Endothelial cell of umbilical vein (primary cell): ENCODE data around the gene ABHD5. TPM values are rescaled to one million over a fixed set of nuclear protein-coding genes. Genes with fewer than 3 reads are reported as not detected.

ENCODE experiments used
- BruUV-seq: library from RNA; stranded (reverse); fragments of 400-500 nt; replicated peaks from 2 replicates; lab custom pipeline; 2021; lab: Mats Ljungman, UMichigan
- CTCF ChIA-PET: fragments of 300-600, 350-600 bp; sonication (Branson Sonifier 250); formaldehyde crosslinking; loops from one replicate; lab custom pipeline; 2021; ENCODE audit warnings: antibody characterized with exemption, inconsistent platforms; lab: Charles Lee
- POLR2A ChIA-PET: fragments of 300-600, 350-600 bp; sonication (Branson Sonifier 250); formaldehyde crosslinking; loops from one replicate; lab custom pipeline; 2021; ENCODE audit warnings: antibody characterized with exemption, inconsistent platforms; lab: Charles Lee
- DNase-seq: peaks from one replicate; pipeline ENCODE4 v3.0.0-alpha.2; 2011; ENCODE audit warnings: low read depth, low spot score
- FAIRE-seq: peaks from 2 replicates; lab custom pipeline; 2011; peaks lifted over from hg19 to GRCh38; lab: Jason Lieb, UNC
- H2AFZ ChIP-seq: 2 replicates; pipeline ENCODE4 v1.6.0; 2012; ENCODE audit warnings: low read depth, low read length, control low read depth, inconsistent platforms
- H3K27ac ChIP-seq: 2 replicates; pipeline ENCODE4 v1.5.1; 2011; ENCODE audit warnings: low read depth, mild to moderate bottlenecking, control low read depth, low read length, moderate library complexity; ENCODE audit not compliant: insufficient read depth
- H3K27me3 ChIP-seq, 2 experiments: 2 replicates each; pipeline versions ENCODE4 v1.6.0 to v1.6.1; 2011; ENCODE audit warnings: low read length in 2 of 2, mixed read lengths in 1 of 2; ENCODE audit not compliant: control insufficient read depth in 2 of 2, insufficient read depth in 2 of 2
- H3K36me3 ChIP-seq, 2 experiments: 2 replicates in 1 of 2; 3 replicates in 1 of 2; pipeline ENCODE4 v1.5.1; 2011; ENCODE audit warnings: low read length in 2 of 2, mild to moderate bottlenecking in 1 of 2, moderate library complexity in 1 of 2; ENCODE audit not compliant: control insufficient read depth in 2 of 2, insufficient read depth in 2 of 2; ENCODE audit errors: extremely low read depth in 1 of 2
- H3K4me1 ChIP-seq: 3 replicates; pipeline ENCODE4 v1.5.1; 2011; ENCODE audit warnings: mild to moderate bottlenecking, low read length; ENCODE audit not compliant: control insufficient read depth, insufficient read depth; ENCODE audit errors: extremely low read depth
- H3K4me2 ChIP-seq: 2 replicates; pipeline ENCODE4 v1.6.1; 2011; ENCODE audit warnings: low read length, control low read depth, mixed read lengths; ENCODE audit not compliant: insufficient read depth
- H3K4me3 ChIP-seq, 3 experiments: fragments of 200-600 bp in 1 of 3; sonication (generic), shearing (Covaris generic) in 1 of 3; replicated peaks in 1 of 3; 2 replicates each; pipeline ENCODE4 v1.5.1; 2011 to 2016; ENCODE audit warnings: control low read depth in 3 of 3, low read length in 3 of 3, mild to moderate bottlenecking in 2 of 3, inconsistent platforms in 1 of 3, low read depth in 1 of 3, moderate library complexity in 1 of 3; ENCODE audit not compliant: insufficient read depth in 1 of 3
- H3K79me2 ChIP-seq: 2 replicates; pipeline ENCODE4 v1.6.0; 2012; ENCODE audit warnings: low read length, inconsistent platforms; ENCODE audit not compliant: control insufficient read depth, insufficient read depth
- H3K9ac ChIP-seq: replicated peaks from 2 replicates; pipeline ENCODE3; 2011; ENCODE audit warnings: low read length, control low read depth; ENCODE audit not compliant: insufficient read depth; ENCODE audit errors: extremely low read depth
- H3K9me1 ChIP-seq: replicated peaks from 3 replicates; pipeline ENCODE4 v1.6.0; 2011; ENCODE audit warnings: mild to moderate bottlenecking, low read length; ENCODE audit not compliant: control insufficient read depth, insufficient read depth; ENCODE audit errors: extremely low read depth
- H3K9me3 ChIP-seq: replicated peaks from 2 replicates; pipeline ENCODE4 v1.5.1; 2012; ENCODE audit warnings: low read length, inconsistent platforms; ENCODE audit not compliant: control insufficient read depth, insufficient read depth
- H4K20me1 ChIP-seq: replicated peaks from 2 replicates; pipeline ENCODE3; 2011; ENCODE audit warnings: mild to moderate bottlenecking, low read length; ENCODE audit not compliant: control insufficient read depth, insufficient read depth; ENCODE audit errors: extremely low read depth
- CTCF ChIP-seq, 2 donors: IDR thresholded peaks; 1 replicate in 1 of 2; 2 replicates in 1 of 2; pipeline ENCODE4 v1.5.1; 2011; ENCODE audit warnings: low read length in 2 of 2, mild to moderate bottlenecking in 2 of 2, moderate library complexity in 2 of 2, control low read depth in 1 of 2, inconsistent platforms in 1 of 2, low read depth in 1 of 2; ENCODE audit not compliant: insufficient read depth in 1 of 2; ENCODE audit errors: extremely low read depth in 1 of 2
- EZH2 ChIP-seq: IDR thresholded peaks from 2 replicates; pipeline ENCODE4 v1.6.1; 2012; ENCODE audit warnings: borderline replicate concordance, low read depth, mild to moderate bottlenecking, moderate library complexity, low read length, inconsistent platforms; ENCODE audit not compliant: severe bottlenecking
- FOS ChIP-seq: IDR thresholded peaks from 2 replicates; pipeline ENCODE4 v1.6.1; 2011; ENCODE audit warnings: mild to moderate bottlenecking, low read length, moderate library complexity, borderline replicate concordance; ENCODE audit not compliant: insufficient read depth
- GATA2 ChIP-seq: IDR thresholded peaks from 2 replicates; pipeline ENCODE4 v1.7.0; 2011; ENCODE audit warnings: low read depth, mild to moderate bottlenecking, moderate library complexity, mixed read lengths, low read length; ENCODE audit not compliant: insufficient read length, insufficient read depth
- JUN ChIP-seq: IDR thresholded peaks from 2 replicates; pipeline ENCODE4 v1.6.1; 2011; ENCODE audit warnings: borderline replicate concordance, low read depth; ENCODE audit not compliant: insufficient read length, insufficient read depth
- MAX ChIP-seq: IDR thresholded peaks from 2 replicates; pipeline ENCODE4 v1.6.1; 2011; ENCODE audit not compliant: insufficient read depth, insufficient read length
- MYC ChIP-seq: IDR thresholded peaks from one replicate; pipeline ENCODE4 v1.6.1; 2011; ENCODE audit warnings: mild to moderate bottlenecking, low read depth, low read length
- POLR2A ChIP-seq: IDR thresholded peaks from 2 replicates; pipeline ENCODE4 v1.6.1; 2012; ENCODE audit warnings: low read depth, mild to moderate bottlenecking, control low read depth, low read length
- POLR2AphosphoS5 ChIP-seq: IDR thresholded peaks from 2 replicates; pipeline ENCODE4 v1.6.1; 2012; ENCODE audit warnings: low read depth, mild to moderate bottlenecking, control low read depth, low read length, moderate library complexity; ENCODE audit not compliant: insufficient read depth
- dilution Hi-C: fragments of 300-500 bp; cut with MboI; formaldehyde crosslinking; loops from one replicate; pipeline ENCODE4 v1.15.0; 2019; ENCODE audit warnings: low sequenced_read_pairs; ENCODE audit not compliant: extremely low pct_ligation_motif_present
- intact Hi-C: fragments of 100-400 bp; cut with micrococcal nuclease; formaldehyde crosslinking; loops from one replicate; pipeline ENCODE4 v1.10.0; 2022
- polyA plus RNA-seq, 4 experiments: library from polyadenylated mRNA; depleted of rRNA in 3 of 4; stranded (reverse) in 3 of 4; unstranded in 1 of 4; fragments of >200 nt; gene quantifications; 2 replicates each; pipeline versions ENCODE4 v1.2.1 to v1.2.3, GENCODE V29; 2011 to 2012; ENCODE audit warnings: missing spikeins in 1 of 4
- total RNA-seq: library from RNA; stranded (reverse); gene quantifications from 2 replicates; pipeline ENCODE4 v1.2.3, GENCODE V29; 2021

Gene ABHD5
- total and polyA plus RNA-seq, 2 donors (not counting 3 experiments of a cell fraction or from before 2014, with no cell fraction given) = 10.0 to 21.2 TPM

GRCh38 chr3:43647331-43648166 is 43.2 kb upstream of the ABHD5 start:
- POLR2A ChIA-PET = no interaction called here
- Histone ChIP-seq H3K4me2 (no peak overlapping the region), H3K9ac (no peak overlapping the region), H3K9me1 (no peaks in the 10 kb centered on the region), H3K27ac (no peak overlapping the region), H4K20me1 (no peaks in the 10 kb centered on the region), H2AFZ (no peak overlapping the region), H3K9me3 (no peaks in the 10 kb centered on the region), H3K36me3 (no peaks in the 10 kb centered on the region), H3K4me1 (no peaks in the 10 kb centered on the region), H3K27me3 (no peaks in the 10 kb centered on the region), H3K79me2 (no peaks in the 10 kb centered on the region), H3K4me3 (no peak overlapping the region)
- FAIRE-seq = no peak
- intact Hi-C loops = no loop called here
- dilution Hi-C loops = no loop called here
- BruUV-seq = no TSS peak
- CTCF ChIA-PET = no interaction called here
- DNase-seq = no peak
- TF ChIP-seq POLR2A = no peak
- TF ChIP-seq MAX = no peak
- no peak for TF ChIP-seq GATA2
- TF ChIP-seq JUN = no peak
- TF ChIP-seq FOS = no peak
- no peak for TF ChIP-seq POLR2AphosphoS5
- TF ChIP-seq MYC = no peak
- TF ChIP-seq EZH2 = no peak
- no peak for TF ChIP-seq CTCF (IDR thresholded peaks at IDR 0.05; ENCODE audit: extremely low read depth in 1 of 2, insufficient read depth in 1 of 2, low read depth in 1 of 2, low read length in 2 of 2)
